DMS79 treated with DMSO at 0.1 percent for 48 hours (cell line): ENCODE data around the gene SNN.

ENCODE experiments used
- DNase-seq: peaks from one replicate; lab custom pipeline; 2025; lab: John Stamatoyannopoulos, UW

The SNN gene

GRCh38 chr16:11699234-11699894 is 31.1 kb downstream of the SNN start:
- no peak for DNase-seq

- DNase-seq, result no peak
These were observed 32.2 kb downstream of the SNN start for GRCh38 chr16:11700264-11701029.

GRCh38 chr16:11705311-11706025 is 37.2 kb downstream of the SNN start:
- DNase-seq, result no peak

GRCh38 chr16:11706180-11706742 is 38.0 kb downstream of the SNN start:
- DNase-seq, result no peak

- DNase-seq, result no peak
These were observed 39.5 kb downstream of the SNN start for GRCh38 chr16:11707679-11708197.

GRCh38 chr16:11708421-11708820 is 40.2 kb downstream of the SNN start:
- no peak for DNase-seq

- DNase-seq, result no peak
These were observed 43.4 kb downstream of the SNN start for GRCh38 chr16:11711662-11712061.

- no peak for DNase-seq
These were observed 43.9 kb downstream of the SNN start for GRCh38 chr16:11712122-11712521.

GRCh38 chr16:11715246-11715947 is 47.1 kb downstream of the SNN start:
- DNase-seq, result no peak

GRCh38 chr16:11716336-11716735 is 48.1 kb downstream of the SNN start:
- no peak for DNase-seq

GRCh38 chr16:11717811-11718210 is 49.6 kb downstream of the SNN start:
- no peak for DNase-seq

- peak; percentile 10 for DNase-seq
These were observed 50.9 kb downstream of the SNN start for GRCh38 chr16:11719171-11719570.

- DNase-seq, result no peak
These were observed 51.5 kb downstream of the SNN start for GRCh38 chr16:11719762-11720161.

- DNase-seq, result no peak
These were observed 53.7 kb downstream of the SNN start for GRCh38 chr16:11721781-11722467.

- DNase-seq, result no peak
These were observed 54.2 kb downstream of the SNN start for GRCh38 chr16:11722468-11722808.

- DNase-seq, result peak; percentile 88
These were observed 57.2 kb downstream of the SNN start for GRCh38 chr16:11725457-11725856.

- no peak for DNase-seq
These were observed 57.8 kb downstream of the SNN start for GRCh38 chr16:11726008-11726407.

GRCh38 chr16:11727796-11728543 is 59.7 kb downstream of the SNN start:
- DNase-seq, result no peak
